H9 (cell line): ENCODE data around the gene GAS6. TPM values are rescaled to one million over a fixed set of nuclear protein-coding genes. Genes with fewer than 3 reads are reported as not detected.

ENCODE experiments used
- DNase-seq: peaks from one replicate; pipeline ENCODE4 v3.0.0-alpha.2; 2017
- H2AFZ ChIP-seq: one replicate; pipeline ENCODE4 v1.6.1; 2013; ENCODE audit warnings: mild to moderate bottlenecking, low read length, control low read depth, moderate library complexity
- H2AK5ac ChIP-seq: 2 replicates; pipeline ENCODE4 v1.6.1; 2013; ENCODE audit warnings: low read length, control low read depth, mixed read lengths; ENCODE audit not compliant: insufficient read length
- H2BK120ac ChIP-seq: one replicate; pipeline ENCODE4 v1.6.1; 2013; ENCODE audit warnings: low read depth, mild to moderate bottlenecking, low read length, control low read depth, inconsistent platforms; ENCODE audit not compliant: poor library complexity, severe bottlenecking
- H2BK12ac ChIP-seq: 2 replicates; pipeline ENCODE4 v1.6.1; 2013; ENCODE audit warnings: low read length, control low read depth, mixed read lengths, low read depth; ENCODE audit not compliant: insufficient read length
- H2BK15ac ChIP-seq: 2 replicates; pipeline ENCODE4 v1.6.1; 2013; ENCODE audit warnings: low read depth, low read length, control low read depth
- H2BK20ac ChIP-seq: one replicate; pipeline ENCODE4 v1.6.1; 2013; ENCODE audit warnings: low read depth, mild to moderate bottlenecking, low read length, control low read depth, inconsistent platforms; ENCODE audit not compliant: poor library complexity, severe bottlenecking
- H2BK5ac ChIP-seq: 2 replicates; pipeline ENCODE4 v1.6.1; 2013; ENCODE audit warnings: low read length, control low read depth, mixed read lengths; ENCODE audit not compliant: insufficient read length
- H3K14ac ChIP-seq: 2 replicates; pipeline ENCODE4 v1.6.1; 2013; ENCODE audit warnings: low read length, control low read depth; ENCODE audit not compliant: insufficient read depth
- H3K18ac ChIP-seq: 2 replicates; pipeline ENCODE4 v1.6.1; 2013; ENCODE audit warnings: low read depth, mild to moderate bottlenecking, mixed read lengths, low read length, control low read depth; ENCODE audit not compliant: insufficient read length
- H3K23ac ChIP-seq: 2 replicates; pipeline ENCODE4 v1.6.1; 2013; ENCODE audit warnings: low read length, control low read depth, mixed read lengths, low read depth; ENCODE audit not compliant: insufficient read length
- H3K23me2 ChIP-seq: 2 replicates; pipeline ENCODE4 v1.6.1; 2013; ENCODE audit warnings: low read depth, mild to moderate bottlenecking, mixed read lengths, low read length, control low read depth; ENCODE audit not compliant: insufficient read length, poor library complexity, severe bottlenecking
- H3K27ac ChIP-seq: 2 replicates; pipeline ENCODE4 v1.5.1; 2013; ENCODE audit warnings: low read length, control low read depth, mixed read lengths, low read depth; ENCODE audit not compliant: insufficient read length
- H3K27me3 ChIP-seq: 2 replicates; pipeline ENCODE4 v1.6.1; 2013; ENCODE audit warnings: low read length, control low read depth, inconsistent platforms; ENCODE audit not compliant: insufficient read depth
- H3K4ac ChIP-seq: 2 replicates; pipeline ENCODE4 v1.6.1; 2013; ENCODE audit warnings: low read depth, mild to moderate bottlenecking, control low read depth, inconsistent platforms, low read length, moderate library complexity
- H3K4me1 ChIP-seq: 2 replicates; pipeline ENCODE4 v1.6.1; 2013; ENCODE audit warnings: low read length, control low read depth, inconsistent platforms; ENCODE audit not compliant: insufficient read depth
- H3K4me2 ChIP-seq: 2 replicates; pipeline ENCODE4 v1.6.1; 2013; ENCODE audit warnings: low read length, control low read depth, mixed read lengths; ENCODE audit not compliant: insufficient read length, insufficient read depth
- H3K56ac ChIP-seq: 2 replicates; pipeline ENCODE4 v1.6.1; 2013; ENCODE audit warnings: low read depth, mild to moderate bottlenecking, mixed read lengths, low read length, control low read depth; ENCODE audit not compliant: insufficient read length
- H3K79me1 ChIP-seq: 2 replicates; pipeline ENCODE4 v1.6.1; 2013; ENCODE audit warnings: low read depth, mild to moderate bottlenecking, moderate library complexity, low read length, control low read depth, inconsistent platforms; ENCODE audit not compliant: insufficient read depth, poor library complexity, severe bottlenecking
- H3K79me2 ChIP-seq: 2 replicates; pipeline ENCODE4 v1.6.1; 2013; ENCODE audit warnings: low read length, control low read depth, inconsistent platforms; ENCODE audit not compliant: insufficient read depth
- H3K9ac ChIP-seq: 2 replicates; pipeline ENCODE4 v1.6.1; 2013; ENCODE audit warnings: low read length, control low read depth, mixed read lengths; ENCODE audit not compliant: insufficient read length; ENCODE audit errors: extremely low read depth
- H3K9me3 ChIP-seq: one replicate; pipeline ENCODE4 v1.6.1; 2013; ENCODE audit warnings: low read depth, low read length, inconsistent platforms; ENCODE audit not compliant: control insufficient read depth
- H3T11ph ChIP-seq: one replicate; pipeline ENCODE4 v1.6.1; 2013; ENCODE audit warnings: mild to moderate bottlenecking, low read length, control low read depth, inconsistent platforms
- H4K20me1 ChIP-seq: one replicate; pipeline ENCODE4 v1.6.1; 2013; ENCODE audit not compliant: control insufficient read depth, insufficient read length, insufficient read depth
- H4K5ac ChIP-seq: 2 replicates; pipeline ENCODE4 v1.6.1; 2013; ENCODE audit warnings: low read depth, mild to moderate bottlenecking, mixed read lengths, low read length, control low read depth; ENCODE audit not compliant: insufficient read length
- H4K8ac ChIP-seq: replicated peaks from 2 replicates; pipeline ENCODE4 v1.6.1; 2013; ENCODE audit warnings: low read length, control low read depth, mixed read lengths, low read depth; ENCODE audit not compliant: insufficient read length
- H4K91ac ChIP-seq: 2 replicates; pipeline ENCODE4 v1.6.1; 2013; ENCODE audit warnings: low read depth, mild to moderate bottlenecking, moderate library complexity, mixed read lengths, low read length, control low read depth; ENCODE audit not compliant: insufficient read length
- H3K27ac Mint-ChIP-seq, 3 experiments: 2 replicates in 2 of 3; 3 replicates in 1 of 3; pipeline ENCODE4 v1.8.0; 2020 to 2021; ENCODE audit warnings: mixed read lengths in 3 of 3, mild to moderate bottlenecking in 1 of 3, moderate library complexity in 1 of 3
- H3K27me3 Mint-ChIP-seq: 2 replicates; pipeline ENCODE4 v1.8.0; 2021; ENCODE audit warnings: low read depth, mild to moderate bottlenecking, moderate library complexity, mixed read lengths
- H3K36me3 Mint-ChIP-seq, 3 experiments: 2 replicates in 2 of 3; 3 replicates in 1 of 3; pipeline ENCODE4 v1.8.0; 2020 to 2021; ENCODE audit warnings: low read depth in 3 of 3, mixed read lengths in 3 of 3; ENCODE audit not compliant: insufficient read depth in 1 of 3
- H3K4me1 Mint-ChIP-seq, 2 experiments: 2 replicates each; pipeline ENCODE4 v1.8.0; 2020; ENCODE audit warnings: mixed read lengths in 2 of 2
- H3K4me3 Mint-ChIP-seq, 2 experiments: 2 replicates in 1 of 2; 3 replicates in 1 of 2; pipeline ENCODE4 v1.8.0; 2020 to 2021; ENCODE audit warnings: mild to moderate bottlenecking in 2 of 2, mixed read lengths in 2 of 2, moderate library complexity in 1 of 2
- H3K9me3 Mint-ChIP-seq, 2 experiments: 2 replicates in 1 of 2; 3 replicates in 1 of 2; pipeline ENCODE4 v1.8.0; 2020; ENCODE audit warnings: mild to moderate bottlenecking in 2 of 2, mixed read lengths in 2 of 2, moderate library complexity in 1 of 2
- WGBS: extraction: QIAGEN DNeasy Blood & Tissue Kit; methylation state at CpG from one replicate; pipeline ENCODE4 v1.1.7; 2013; ENCODE audit warnings: missing lambda C conversion rate, low lambda C conversion rate, mixed read lengths; ENCODE audit not compliant: insufficient read length; ENCODE audit errors: extremely low coverage; 5-methylcytosine and 5-hydroxymethylcytosine counted together
- total RNA-seq: library from RNA; stranded (reverse); gene quantifications from 2 replicates; pipeline ENCODE4 v1.2.1, GENCODE V29; 2021
- TF ChIP-seq, protein P1 (sequence below): fragments of 200-600 bp; sonication (generic); conservative IDR thresholded peaks from 3 replicates; pipeline ENCODE4 v1.8.0; 2021; ENCODE audit warnings: antibody characterized with exemption, mild to moderate bottlenecking

GAS6 gene
- total RNA-seq, 1 experiment from 2014 or later, result 20.5 TPM

DNA sequence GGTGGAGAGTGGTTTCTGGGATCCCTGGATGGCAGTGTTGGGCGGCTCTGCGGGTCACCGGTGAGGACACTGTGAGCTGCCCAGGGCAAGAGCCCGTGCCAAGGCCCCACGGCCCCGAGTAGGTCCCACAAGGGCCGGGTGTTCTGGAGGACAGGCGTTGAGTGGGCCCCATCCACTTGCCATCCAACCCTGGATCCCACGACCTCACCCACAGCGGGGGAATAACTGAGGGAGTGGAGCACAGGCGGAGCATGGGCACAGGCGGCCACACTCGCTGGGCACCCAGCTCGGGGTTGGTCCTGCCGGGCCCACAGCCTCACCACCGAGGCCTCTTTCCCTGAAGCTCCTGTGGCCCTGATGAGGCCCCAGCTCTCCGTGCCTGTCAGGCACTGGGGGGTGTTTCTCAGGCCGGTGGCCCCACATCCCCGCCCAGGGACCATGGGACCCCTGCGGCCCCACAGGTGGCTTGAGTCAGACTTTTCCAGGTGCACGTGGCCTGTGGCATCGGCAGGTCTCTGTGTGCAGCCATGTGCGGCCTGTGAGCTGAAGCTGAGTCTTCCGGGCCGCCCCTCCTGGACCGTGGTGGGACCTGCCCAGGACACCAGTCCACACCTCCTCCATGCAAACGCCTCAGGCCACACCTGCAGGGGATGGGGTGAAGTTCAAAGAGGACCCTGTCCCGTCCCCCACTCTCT, 88.3 kb downstream of the GAS6 start:
- peaks cover 26% of the 10 kb centered on the region for H3K27me3 Mint-ChIP-seq
- H2BK20ac ChIP-seq, result no peak overlapping the region
- no peak overlapping the region for H3K4me2 ChIP-seq
- TF ChIP-seq, protein P1, sequence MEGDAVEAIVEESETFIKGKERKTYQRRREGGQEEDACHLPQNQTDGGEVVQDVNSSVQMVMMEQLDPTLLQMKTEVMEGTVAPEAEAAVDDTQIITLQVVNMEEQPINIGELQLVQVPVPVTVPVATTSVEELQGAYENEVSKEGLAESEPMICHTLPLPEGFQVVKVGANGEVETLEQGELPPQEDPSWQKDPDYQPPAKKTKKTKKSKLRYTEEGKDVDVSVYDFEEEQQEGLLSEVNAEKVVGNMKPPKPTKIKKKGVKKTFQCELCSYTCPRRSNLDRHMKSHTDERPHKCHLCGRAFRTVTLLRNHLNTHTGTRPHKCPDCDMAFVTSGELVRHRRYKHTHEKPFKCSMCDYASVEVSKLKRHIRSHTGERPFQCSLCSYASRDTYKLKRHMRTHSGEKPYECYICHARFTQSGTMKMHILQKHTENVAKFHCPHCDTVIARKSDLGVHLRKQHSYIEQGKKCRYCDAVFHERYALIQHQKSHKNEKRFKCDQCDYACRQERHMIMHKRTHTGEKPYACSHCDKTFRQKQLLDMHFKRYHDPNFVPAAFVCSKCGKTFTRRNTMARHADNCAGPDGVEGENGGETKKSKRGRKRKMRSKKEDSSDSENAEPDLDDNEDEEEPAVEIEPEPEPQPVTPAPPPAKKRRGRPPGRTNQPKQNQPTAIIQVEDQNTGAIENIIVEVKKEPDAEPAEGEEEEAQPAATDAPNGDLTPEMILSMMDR, result no peak
- no peak overlapping the region for H2BK12ac ChIP-seq
- no peak overlapping the region for H3K4ac ChIP-seq
- H3K27ac Mint-ChIP-seq, result no peak overlapping the region
- no peak overlapping the region for H2BK5ac ChIP-seq
- no peaks in the 10 kb centered on the region for H3K4me1 Mint-ChIP-seq
- H2AK5ac ChIP-seq, result no peak overlapping the region
- H3K9me3 ChIP-seq, result no peaks in the 10 kb centered on the region
- H3T11ph ChIP-seq, result no peak overlapping the region
- H3K18ac ChIP-seq, result no peak overlapping the region
- no peaks in the 10 kb centered on the region for H3K79me2 ChIP-seq
- DNase-seq, result no peak
- H3K56ac ChIP-seq, result no peak overlapping the region
- no peak overlapping the region for H2BK15ac ChIP-seq
- no peaks in the 10 kb centered on the region for H3K27me3 ChIP-seq
- no CpG with 5 or more reads among the region's 28 CpGs for WGBS
- no peaks in the 10 kb centered on the region for H3K4me1 ChIP-seq
- no peak overlapping the region for H4K5ac ChIP-seq
- peaks cover 0 to 4% of the 10 kb centered on the region in 2 experiments; a peak in 2 of 5 replicates for H3K9me3 Mint-ChIP-seq
- H3K23me2 ChIP-seq, result no peaks in the 10 kb centered on the region
- H3K14ac ChIP-seq, result no peak overlapping the region
- no peaks in the 10 kb centered on the region for H3K79me1 ChIP-seq
- no peak overlapping the region for H2BK120ac ChIP-seq
- H4K20me1 ChIP-seq, result peaks cover 2% of the 10 kb centered on the region
- H2AFZ ChIP-seq, result no peak overlapping the region
- no peak overlapping the region for H3K23ac ChIP-seq
- no peaks in the 10 kb centered on the region; a peak in 2 of 7 replicates for H3K36me3 Mint-ChIP-seq
- H4K8ac ChIP-seq, result no peak overlapping the region
- no peak overlapping the region for H3K27ac ChIP-seq
- H3K4me3 Mint-ChIP-seq, result no peak overlapping the region
- no peak overlapping the region for H3K9ac ChIP-seq
- H4K91ac ChIP-seq, result no peak overlapping the region
